Right forelimb (tissue), 1 donor: Measurements from ENCODE around the gene PEG3.

ENCODE experiments used
- DNase-seq: peaks from one replicate; pipeline ENCODE4 v3.0.0-alpha.2; 2018

The PEG3 gene

DNA sequence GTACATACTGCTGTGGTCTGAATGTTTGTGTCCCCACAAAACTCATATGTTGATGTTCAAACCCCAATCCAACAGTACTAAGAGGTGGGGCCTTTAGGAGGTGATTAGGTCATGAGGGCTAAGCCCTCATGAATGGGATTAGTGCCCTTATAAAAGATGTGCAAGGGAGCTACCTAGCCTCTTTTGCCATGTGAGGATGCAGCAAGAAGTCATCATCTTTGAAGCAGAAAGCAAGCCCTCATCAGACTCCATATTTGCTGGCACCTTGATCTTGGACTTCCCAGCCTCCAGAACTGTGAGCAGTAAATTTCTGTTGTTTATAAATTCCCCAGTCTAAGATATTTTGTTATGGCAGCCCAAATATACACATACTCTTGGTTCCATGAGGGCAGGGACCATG is 33.9 kb downstream of the PEG3 start:
- DNase-seq: no peak
